ENCODE measurements around the gene CD248. TPM values are rescaled to one million over a fixed set of nuclear protein-coding genes. Genes with fewer than 3 reads are reported as not detected.
A peak's percentile ranks its signal among the peaks of the same experiment; 100 is the strongest.

Gene CD248
- total RNA-seq, 1 experiment from 2014 or later: not detected

- DNase-seq (ENCODE audit: low read depth): no peak
Measured at GRCh38 chr11:66341502-66342126, 24.8 kb upstream of the CD248 start.

DNA sequence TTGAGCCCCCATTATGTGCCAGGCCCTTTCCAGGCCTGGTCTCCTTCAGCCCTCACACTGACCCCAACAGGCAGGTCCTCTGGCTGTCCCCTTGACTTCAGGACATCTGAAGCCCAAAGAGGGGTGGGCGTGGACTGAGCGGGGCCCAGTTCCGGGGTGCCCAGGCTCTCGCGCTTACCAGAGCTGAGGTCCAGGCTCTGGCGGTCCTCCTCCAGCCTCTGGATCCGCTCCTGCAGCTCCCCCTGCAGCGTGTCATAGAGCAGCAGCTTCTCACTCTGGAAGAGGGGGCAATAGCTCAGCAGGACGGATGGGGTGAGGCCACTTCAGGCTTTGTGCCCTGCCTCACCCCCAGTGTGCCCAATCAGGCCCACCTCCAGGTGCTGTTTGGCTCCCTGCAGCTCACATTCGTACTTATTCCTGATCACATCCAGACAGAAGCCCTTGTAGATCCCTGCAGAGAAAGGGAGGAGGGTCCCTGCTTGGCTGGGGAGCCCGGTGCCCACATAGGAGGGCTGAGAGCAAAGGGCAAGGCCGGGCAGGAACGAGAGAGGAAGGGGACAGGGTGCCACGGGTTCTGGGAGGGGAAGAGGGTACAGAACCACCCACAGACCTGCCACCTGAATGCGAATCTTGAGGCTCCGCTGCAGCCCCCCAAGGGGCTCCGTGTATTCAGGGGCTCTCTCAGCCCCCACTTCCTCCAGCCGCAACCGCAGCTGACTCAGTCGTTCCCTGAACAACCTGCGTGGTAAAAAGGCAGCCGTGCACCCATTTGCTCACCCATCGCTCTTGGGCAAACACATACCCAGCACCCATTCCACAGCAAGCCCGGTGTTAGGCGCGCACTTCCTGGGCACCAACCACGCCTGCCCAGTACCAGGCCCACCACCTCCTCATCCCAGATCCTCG, 24.0 kb upstream of the CD248 start:
- no peak for DNase-seq (ENCODE audit: low read depth)

- DNase-seq (ENCODE audit: low read depth): no peak
Measured at GRCh38 chr11:66339686-66340483, 23.0 kb upstream of the CD248 start.

DNA sequence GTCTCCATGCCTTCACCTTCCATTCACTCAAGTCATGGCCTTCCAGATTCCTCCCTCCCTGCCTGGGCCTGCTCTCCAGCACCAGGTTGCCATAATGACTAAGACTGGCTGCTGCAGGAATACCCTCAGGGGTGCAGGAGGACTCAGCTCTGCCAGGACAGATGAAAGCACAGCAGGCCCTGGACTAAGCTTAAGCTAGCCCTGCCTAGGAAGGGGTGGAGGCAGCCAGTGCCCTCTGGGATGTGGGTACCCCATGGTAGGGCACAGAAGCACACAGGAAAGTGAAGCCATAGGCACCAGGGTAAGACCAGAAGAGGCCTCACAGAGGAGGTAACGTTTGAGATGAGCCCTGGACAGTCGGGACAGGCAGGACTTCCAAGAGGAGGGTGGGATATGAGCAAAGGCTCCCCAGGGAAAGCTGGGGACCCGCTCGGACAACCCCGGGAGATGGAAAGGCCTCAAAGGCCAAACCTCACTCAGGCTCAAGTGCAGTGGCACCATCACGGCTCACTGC, 22.4 kb upstream of the CD248 start:
- peak; percentile 28 for DNase-seq (ENCODE audit: low read depth)

- no peak for DNase-seq (ENCODE audit: low read depth)
Measured at GRCh38 chr11:66338276-66339161, 21.7 kb upstream of the CD248 start.

GRCh38 chr11:66337103-66337899, 20.5 kb upstream of the CD248 start:
- peak; percentile 38 for DNase-seq (ENCODE audit: low read depth)

DNA sequence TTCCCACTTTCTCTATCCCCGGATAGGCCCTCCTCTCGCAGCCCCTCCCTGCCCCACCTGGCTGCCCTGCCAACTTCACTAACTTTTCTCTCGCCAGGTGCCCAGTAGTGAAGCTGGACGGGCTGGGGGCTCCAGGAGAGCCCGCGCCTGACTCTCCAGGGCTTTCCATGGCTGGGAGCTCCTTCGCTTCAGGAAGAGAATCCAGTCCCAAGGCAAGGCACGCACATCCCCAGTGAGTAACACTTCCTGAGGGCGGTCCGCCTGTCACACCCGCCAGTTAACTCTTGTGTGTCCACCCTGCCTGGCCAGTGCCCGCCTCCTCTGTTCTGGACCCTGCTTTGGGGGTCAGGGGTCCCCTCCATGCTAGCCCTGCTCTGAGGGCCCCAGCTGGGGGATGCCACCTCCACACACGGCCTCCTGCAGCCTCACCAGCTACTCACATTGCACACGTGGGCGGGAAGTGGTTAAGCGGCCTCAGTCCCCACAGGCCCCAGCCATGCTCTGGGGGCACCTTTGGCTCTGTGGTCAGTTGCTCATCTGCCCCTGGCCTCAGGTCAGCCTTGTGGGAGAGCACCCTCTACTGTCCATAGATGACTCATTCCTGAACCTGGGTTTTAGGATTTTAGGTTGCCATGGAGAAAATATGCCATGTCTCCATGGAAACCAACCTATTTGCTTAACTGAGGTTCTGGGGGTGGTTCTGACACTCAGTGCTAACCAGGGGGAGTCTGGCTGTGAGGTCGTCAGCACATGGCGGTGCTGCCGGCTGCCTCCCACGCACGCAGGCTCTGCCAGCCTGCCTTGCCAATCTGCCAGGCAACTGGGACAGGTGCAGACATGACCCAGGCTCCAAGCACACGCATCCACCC, 19.6 kb upstream of the CD248 start, which contains the start of gene RIN1:
RIN1 (minus strand) TSS at position 201 of the 869 bp plus-strand sequence; CDS start at position 169, 32 bp downstream.
- peak; percentile 99 for DNase-seq (ENCODE audit: low read depth)

DNA sequence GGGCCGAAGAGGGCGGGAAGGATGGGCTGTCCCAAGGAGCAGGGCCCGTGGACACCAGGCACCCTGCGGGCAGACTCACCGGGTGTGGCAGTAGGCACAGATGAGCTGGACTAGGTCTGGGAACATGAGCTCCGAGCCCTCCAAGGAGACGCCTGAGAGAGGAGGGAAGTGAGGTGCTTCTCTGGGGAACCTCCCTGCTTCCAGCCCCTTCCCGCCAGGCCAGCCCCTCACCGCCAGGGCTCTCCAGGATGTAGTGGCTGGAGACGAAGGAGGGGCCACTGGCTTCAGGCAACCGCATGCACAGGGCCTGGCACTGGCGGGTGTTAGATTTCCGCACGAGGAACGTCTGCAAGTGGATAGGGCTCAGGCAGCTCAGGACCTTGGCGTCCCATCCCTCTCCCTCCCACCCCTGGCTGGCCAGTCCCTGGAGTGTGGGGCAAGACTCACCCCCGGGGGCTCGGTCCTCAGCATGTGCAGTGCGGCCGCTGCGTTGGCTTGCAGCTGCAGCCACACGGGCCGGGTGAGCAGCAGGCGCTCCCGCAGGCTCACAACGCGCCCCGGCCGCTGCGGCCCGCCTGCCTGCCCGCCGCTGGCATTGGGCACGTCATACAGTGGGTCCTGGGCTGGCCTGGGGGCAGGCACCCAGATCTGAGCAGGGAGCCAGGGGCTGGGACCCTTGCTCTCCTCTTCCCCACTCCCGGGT, 18.8 kb upstream of the CD248 start:
- DNase-seq (ENCODE audit: low read depth): peak; percentile 74

- no peak for DNase-seq (ENCODE audit: low read depth)
Measured at GRCh38 chr11:66334605-66335442, 18.0 kb upstream of the CD248 start.

GRCh38 chr11:66333896-66334604, 17.2 kb upstream of the CD248 start:
- no peak for DNase-seq (ENCODE audit: low read depth)

GRCh38 chr11:66333220-66333877, 16.5 kb upstream of the CD248 start:
- no peak for DNase-seq (ENCODE audit: low read depth)

- no peak for DNase-seq (ENCODE audit: low read depth)
Measured at GRCh38 chr11:66332371-66333219, 15.8 kb upstream of the CD248 start.

DNA sequence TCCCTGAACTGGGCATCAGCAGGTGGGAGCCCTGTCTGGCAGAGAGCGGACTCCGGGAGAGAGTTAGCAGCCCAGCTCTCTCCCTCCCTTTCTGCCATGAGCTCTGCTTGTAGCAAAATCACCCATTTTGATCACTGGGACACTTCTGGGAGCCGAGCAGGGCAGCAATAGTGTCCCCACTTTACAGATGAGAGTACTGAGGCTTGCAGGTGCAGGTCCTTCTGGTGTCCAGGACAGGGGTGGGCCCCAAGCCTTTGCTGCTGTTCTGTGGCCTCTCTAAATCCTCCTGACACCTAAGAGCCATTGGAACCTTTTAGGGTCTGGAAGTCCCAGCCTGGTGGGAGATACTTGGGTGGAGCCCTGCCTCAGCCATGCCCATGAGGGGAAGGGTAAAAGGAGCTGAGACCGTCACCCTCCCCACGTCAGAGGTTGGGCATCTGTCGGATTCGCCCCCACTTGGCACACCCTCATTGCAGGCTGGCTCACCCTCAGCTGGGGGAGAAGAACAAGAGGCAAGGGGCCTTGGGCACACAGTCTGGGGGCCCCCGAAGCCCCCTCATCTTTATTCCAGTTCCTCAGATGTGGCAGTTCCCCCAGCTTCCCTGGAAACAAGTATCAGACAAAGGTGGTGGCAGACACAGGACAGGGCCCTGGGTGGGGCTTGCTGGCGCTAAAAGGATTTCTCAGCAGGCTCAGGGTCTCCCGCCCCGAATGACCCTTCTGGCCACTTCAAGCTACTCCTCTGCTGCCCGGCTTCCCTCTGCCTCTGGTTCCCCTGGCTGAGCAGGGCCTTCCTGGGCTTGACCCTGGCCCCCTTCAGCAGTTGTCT, 14.9 kb upstream of the CD248 start:
- no peak for DNase-seq (ENCODE audit: low read depth)

DNA sequence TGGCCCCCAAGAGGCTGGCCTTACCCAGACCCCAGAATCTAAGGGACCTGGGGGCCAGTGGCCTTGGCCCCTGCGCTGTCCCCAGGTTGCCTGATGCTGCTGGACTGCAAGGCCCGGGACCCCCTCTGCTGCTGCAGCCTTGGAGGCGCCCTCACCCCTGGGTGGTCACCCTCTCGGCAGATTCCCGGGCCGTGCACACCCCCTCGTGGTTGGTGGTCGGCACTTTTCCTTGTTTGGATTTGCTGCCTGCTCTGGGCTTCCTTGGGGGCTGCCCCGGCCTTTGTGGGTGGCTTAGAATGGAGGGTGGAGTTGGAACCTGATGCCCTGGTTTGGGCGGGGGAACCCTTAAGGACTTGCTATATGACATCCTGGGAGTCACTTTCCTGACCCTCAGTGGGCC, 14.1 kb upstream of the CD248 start:
- DNase-seq (ENCODE audit: low read depth): no peak
